ENCODE data around the gene TUBA4A. TPM values are rescaled to one million over a fixed set of nuclear protein-coding genes. Genes with fewer than 3 reads are reported as not detected.

Gene TUBA4A
- total and polyA plus RNA-seq, 2 experiments from 2014 or later: 44.3 to 77.7 TPM

- H3K4me1 Mint-ChIP-seq: peaks cover 43% of the 10 kb centered on the region
- no peaks in the 10 kb centered on the region for H3K9me2 ChIP-seq (ENCODE audit: insufficient read depth)
- DNase-seq (ENCODE audit: low spot score) (peak; percentile 92), ATAC-seq (peak; percentile 67)
- H3K36me3 Mint-ChIP-seq (ENCODE audit: low read depth): peaks cover 9% of the 10 kb centered on the region; the same call in 1 of the 3 replicates
- H3K79me2 ChIP-seq (replicated peaks; ENCODE audit: insufficient read depth): no peaks in the 10 kb centered on the region
- no peaks in the 10 kb centered on the region for H3K27me3 ChIP-seq (ENCODE audit: insufficient read depth)
- peak overlapping the region; percentile 85 for H3K4me3 Mint-ChIP-seq
- no peaks in the 10 kb centered on the region; the same call in 1 of the 2 replicates for H3K36me3 ChIP-seq (ENCODE audit: insufficient read depth)
- H2AFZ ChIP-seq: peak overlapping the region; percentile 80
- H3K27ac ChIP-seq (ENCODE audit: low read depth): no peak overlapping the region
- H3K27me3 Mint-ChIP-seq (ENCODE audit: insufficient read depth, low read depth, poor library complexity): peaks cover 16% of the 10 kb centered on the region
- peaks cover 35% of the 10 kb centered on the region for H3K4me1 ChIP-seq (ENCODE audit: insufficient read depth)
- peak; percentile 88 to 94 for TF ChIP-seq CTCF (conservative IDR thresholded peaks at IDR 0.05; ENCODE audit: low read depth in 2 of 2)
- TF ChIP-seq ZNF114 (CRISPR knock-in tag; IDR thresholded peaks at IDR 0.05): no peak
- no peak for TF ChIP-seq ZNF462 (CRISPR knock-in tag; IDR thresholded peaks at IDR 0.05)
- TF ChIP-seq POLR2AphosphoS5 (IDR thresholded peaks at IDR 0.05; ENCODE audit: low read depth): peak; percentile 9; the same call in 1 of the 2 replicates
- peak overlapping the region; percentile 95 for H3K4me2 ChIP-seq
- no peaks in the 10 kb centered on the region for H3F3A ChIP-seq (replicated peaks; ENCODE audit: low read depth)
- H4K20me1 ChIP-seq (replicated peaks; ENCODE audit: insufficient read depth): no peaks in the 10 kb centered on the region
- H3K9me3 Mint-ChIP-seq: no peaks in the 10 kb centered on the region
- H3K4me3 ChIP-seq: peak overlapping the region; percentile 83
- H3K27ac Mint-ChIP-seq: peak overlapping the region; percentile 84; the same call in 1 of the 2 replicates
Observed at GRCh38 chr2:219277703-219278654, 24.3 kb upstream of the TUBA4A start.
